HG03175 (cell line): ENCODE measurements around the gene ZNF473.
"Not testable (repeated sequence)": the region's sequence is repeated elsewhere in the genome, so short reads cannot be mapped to it uniquely, and the experiment has no call there.

Experiments used
- ATAC-seq: cut with Tn5 transposase; IDR thresholded peaks from one replicate; pipeline ENCODE4 v1.9.1; 2021; ENCODE audit warnings: mild to moderate bottlenecking, moderate library complexity; ENCODE audit not compliant: unreplicated experiment

ZNF473 gene

DNA sequence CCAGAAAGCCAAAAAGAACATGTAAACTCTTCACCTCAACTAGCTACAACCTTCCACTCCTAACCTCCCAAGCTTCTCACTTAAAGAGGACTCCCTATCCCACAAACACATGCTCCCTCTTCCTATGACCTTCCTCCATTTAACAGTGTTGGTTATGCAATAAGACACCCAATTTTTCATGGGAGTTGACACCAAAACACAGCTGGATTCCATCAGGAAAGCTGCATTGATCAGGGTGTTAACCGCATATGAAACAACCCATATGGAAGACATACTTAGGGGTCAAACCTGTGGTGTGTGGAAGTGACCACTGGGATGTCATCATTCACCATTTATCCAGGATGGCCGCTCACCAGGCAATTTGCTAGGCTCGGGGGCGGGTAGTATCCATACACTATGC is 21.9 kb downstream of the ZNF473 start:
- no peak for ATAC-seq

DNA sequence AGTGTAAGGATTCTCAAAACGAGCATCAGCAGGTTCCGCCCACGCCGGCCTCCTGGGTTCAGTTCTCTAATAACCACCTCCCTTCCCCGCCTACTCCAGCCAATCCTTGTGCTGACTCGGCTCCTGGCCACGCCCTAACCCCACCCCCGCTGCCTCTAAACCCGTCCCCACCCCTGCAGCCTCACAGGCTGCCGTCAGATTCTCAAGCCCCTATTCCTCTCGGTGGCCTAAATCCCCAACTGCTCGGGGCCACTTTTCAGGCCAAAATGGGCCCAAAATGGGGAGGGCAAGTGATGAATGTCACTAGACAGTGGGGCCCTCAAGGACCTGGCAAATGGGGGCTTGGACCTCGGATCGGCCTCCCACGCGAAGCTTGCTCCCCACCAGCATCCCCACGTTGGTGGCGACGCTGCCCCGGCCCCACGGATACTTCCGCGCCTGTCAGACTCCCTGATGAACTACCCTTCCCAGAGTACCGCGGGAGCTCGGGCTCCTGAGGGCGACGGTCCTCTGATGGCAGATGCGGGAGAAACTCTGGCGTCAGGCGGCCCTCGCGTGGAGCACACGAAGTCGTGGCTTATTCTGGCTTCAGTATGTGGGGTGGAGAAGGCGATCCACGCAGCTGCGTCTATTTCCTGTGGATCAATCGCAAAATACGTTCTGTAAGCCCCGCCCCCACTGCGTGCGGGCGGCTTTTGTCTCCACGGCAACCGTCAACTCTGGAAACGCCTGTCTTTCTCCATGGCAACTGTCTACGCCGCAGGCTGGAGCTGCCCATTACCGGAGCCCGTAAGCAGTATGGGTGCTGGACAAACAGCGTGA is 24.8 kb downstream of the ZNF473 start:
- no peak for ATAC-seq

DNA sequence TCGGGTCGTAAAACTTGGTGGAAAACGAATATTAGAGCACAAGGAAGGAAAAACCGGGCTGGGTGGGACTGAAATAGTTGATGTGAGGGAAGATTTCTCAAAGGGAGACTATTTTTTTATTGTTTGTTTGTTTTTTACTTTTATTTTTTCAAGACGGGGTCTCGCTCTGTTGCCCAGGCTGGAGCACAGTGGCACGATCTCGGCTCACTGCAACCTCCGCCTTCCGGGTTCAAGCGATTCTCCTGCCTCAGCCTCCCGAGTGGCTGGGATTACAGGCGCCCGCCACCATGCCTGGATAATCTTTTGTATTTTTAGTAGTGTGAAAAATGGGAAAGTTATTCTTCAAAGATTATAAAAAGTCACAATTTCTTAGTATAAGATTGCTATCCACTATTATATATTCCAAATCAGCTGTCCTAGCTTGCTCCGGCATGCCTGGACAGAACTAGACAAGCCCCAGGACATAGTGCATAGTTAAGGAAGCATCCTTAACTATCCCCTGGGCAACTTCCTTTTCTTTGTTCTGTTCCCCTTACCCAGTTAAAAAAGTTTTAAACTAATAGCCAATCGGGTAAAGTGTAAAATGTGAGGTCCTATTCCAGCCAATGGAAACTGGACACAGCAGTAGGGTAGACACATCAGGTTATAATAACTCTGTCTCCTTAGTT is 25.6 kb downstream of the ZNF473 start:
- ATAC-seq, result not testable (repeated sequence)

DNA sequence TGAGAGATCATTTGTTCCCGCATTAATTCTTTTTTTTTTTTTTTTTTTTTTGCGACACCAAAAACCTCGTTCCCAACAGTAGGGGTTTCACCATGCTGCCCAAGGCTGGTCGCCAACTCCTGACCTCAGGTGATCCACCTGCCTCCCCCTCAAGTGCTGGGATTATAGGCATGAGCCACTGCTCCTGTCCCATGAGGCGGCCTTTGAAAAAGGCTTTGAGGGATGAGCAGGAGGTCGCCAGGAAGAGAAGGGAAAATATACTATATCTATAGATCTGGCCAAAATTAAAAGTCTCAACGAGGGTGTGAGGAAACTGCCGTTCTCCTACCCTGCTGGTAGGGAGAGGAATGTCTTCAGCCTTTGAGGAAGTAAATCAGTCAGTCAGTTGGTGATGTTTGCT is 26.2 kb downstream of the ZNF473 start:
- no peak for ATAC-seq

DNA sequence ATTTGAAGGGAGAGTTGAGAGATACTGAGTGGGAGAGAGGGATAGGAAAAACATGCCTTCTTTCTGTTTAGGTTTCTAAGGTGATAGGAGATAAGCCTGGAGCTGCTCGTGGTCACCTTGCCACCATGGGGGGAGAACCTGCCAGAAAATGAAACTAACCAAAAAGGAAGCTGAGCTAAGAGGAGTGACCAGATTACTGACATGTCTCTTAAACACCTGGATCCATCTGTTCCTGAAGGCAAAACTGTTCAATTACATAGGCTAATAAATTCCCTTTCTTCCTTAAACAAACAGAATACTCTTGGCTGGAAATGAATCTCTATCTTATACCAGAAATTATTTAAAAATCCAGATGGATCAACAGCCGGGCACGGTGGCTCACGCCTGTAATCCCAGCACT is 27.3 kb downstream of the ZNF473 start:
- no peak for ATAC-seq

DNA sequence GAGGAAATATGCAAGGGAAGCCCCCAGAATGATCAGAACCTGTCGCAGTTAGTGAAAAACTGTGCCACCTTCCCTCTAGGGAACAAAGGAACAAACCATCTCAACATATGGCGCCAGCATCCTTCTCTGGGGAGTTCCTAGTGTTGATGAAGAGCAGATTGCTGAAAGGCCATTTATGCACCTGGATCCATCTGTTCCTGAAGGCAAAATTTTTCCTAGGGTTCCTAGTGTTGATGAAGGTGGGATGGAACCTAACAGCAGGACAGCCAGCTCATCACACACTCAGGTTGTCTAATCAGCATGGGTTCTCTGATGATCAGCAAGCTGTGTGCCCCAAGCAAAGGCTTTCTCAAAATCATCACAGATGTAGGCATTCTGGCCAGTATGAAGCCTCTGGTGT is 32.6 kb downstream of the ZNF473 start:
- ATAC-seq, result no peak

DNA sequence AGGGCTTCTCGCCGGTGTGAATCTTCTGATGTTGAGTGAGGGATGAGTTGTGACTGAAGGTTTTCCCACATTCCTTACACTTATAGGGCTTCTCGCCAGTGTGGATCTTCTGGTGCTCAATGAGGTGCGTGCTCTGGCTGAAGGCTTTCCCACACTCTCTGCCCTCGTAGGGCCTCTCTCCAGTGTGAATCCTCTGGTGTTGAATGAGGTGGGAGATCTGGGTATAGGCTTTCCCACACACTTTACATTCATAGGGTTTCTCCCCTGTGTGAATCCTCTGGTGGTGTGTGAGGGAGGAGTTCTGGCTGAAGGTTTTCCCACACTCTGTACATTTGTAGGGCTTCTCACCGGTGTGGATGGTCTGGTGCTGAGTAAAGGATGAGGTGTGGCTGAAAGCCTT is 33.2 kb downstream of the ZNF473 start:
- ATAC-seq, result no peak

DNA sequence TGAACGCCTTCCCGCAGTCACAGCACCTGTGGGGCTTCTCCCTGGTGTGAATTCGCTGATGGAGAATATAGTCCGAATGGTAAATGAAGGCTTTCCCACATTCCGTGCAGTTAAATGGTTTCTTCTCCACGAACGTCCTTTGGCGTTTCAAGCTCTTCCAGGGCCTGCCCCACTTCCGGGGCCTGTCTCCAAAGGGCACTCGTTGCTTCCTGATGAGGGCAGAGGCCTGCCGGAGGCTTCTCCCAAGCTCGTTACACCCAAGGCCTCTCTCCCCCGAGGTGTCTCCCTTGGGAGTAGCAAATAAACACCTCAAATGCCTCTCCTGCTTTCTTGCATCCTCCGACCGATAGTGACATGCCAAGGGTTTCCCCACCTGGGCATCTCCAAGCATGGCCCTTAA is 34.3 kb downstream of the ZNF473 start:
- ATAC-seq, result no peak

DNA sequence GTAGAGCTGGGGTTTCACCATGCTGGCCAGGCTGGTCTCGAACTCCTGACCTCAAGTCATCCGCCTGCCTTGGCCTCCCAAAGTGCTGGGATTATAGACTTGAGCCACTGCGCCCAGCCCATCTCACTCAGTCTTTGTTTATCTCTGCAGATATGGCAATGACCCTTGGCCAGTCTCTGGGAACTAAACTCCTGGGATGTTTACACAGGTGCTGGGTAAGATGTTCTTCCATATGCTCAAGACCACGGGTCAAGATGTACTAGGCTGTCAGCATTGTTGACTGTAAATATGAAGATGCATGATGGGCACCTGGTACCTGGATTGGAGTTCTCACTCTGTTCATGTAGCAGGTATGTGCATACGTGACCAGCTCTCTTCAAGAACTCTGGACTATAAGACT is 35.8 kb downstream of the ZNF473 start:
- ATAC-seq, result no peak

DNA sequence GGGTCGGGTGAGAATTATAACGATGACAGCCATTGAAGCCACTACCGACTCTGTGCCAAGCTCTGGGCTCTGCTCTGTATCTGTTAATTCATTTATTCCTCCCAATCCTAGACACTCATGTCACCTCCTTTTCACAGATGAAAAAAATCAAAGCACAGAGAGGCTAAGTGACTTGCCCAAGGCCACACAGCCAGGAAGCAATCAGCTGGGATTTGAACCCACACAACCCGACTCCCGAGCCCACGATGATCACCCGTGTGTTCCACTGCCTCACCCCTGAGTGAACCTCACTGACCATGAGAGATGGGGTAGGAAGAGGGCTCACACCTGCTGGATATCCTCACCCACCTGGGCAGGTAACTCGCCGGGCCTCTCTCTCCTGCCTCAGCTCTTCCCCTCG is 40.1 kb downstream of the ZNF473 start:
- no peak for ATAC-seq

DNA sequence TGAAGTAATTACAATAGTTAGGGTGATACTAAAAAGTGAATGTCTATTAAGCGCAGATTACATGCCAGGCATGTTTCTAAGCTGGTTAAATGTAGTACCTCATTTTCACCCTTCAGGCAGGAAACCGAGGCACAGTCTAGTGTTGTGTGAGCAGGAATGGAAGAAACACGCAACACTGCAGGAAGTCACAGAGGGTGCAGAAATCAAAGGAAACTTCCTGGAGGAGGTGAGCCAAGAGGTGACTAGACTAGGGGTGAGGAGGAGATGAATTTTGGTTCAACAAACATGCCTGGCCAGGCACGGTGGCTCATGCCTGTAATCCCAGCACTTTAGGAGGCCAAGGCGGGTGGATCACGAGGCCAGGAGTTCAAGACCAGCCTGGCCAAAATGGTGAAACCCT is 41.8 kb downstream of the ZNF473 start:
- ATAC-seq, result no peak

DNA sequence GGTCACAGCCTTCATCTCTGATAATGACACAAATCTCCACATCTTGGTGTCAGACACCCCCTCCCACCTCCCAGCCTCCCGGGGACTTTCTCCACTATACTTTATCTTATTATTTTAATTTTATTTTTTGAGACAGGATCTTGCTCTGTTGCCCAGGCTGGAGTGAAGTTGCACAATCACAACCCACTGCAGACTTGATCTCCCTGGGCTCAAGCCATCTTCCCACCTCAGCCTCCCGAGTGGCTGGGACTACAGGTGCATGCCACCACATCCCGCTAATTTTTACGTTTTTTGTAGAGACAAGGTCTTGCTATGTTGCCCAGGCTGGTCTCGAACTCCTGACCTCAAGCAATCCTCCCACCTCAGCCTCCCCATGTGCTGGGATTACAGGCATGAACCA is 42.6 kb downstream of the ZNF473 start:
- not testable (repeated sequence) for ATAC-seq

DNA sequence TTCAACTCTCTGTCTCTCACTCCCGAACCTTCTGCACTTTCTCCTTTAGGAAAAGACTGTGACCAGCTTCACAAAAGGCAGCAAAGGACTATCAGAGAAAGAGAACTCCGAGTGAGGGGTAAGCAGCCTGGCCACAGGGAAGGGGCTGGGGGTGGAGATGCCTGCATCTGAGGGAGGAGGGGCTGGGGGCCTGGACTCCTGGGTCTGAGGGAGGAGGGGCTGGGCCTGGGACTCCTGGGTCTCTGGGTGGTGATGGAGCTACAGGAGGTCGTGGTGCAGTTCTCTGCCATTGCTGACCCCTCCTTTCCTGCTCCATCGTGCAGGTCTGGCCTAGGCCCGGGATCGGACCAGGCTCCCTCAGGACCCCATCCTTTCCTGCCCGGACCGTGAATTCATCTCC is 49.3 kb downstream of the ZNF473 start:
- ATAC-seq, result not testable (repeated sequence)

DNA sequence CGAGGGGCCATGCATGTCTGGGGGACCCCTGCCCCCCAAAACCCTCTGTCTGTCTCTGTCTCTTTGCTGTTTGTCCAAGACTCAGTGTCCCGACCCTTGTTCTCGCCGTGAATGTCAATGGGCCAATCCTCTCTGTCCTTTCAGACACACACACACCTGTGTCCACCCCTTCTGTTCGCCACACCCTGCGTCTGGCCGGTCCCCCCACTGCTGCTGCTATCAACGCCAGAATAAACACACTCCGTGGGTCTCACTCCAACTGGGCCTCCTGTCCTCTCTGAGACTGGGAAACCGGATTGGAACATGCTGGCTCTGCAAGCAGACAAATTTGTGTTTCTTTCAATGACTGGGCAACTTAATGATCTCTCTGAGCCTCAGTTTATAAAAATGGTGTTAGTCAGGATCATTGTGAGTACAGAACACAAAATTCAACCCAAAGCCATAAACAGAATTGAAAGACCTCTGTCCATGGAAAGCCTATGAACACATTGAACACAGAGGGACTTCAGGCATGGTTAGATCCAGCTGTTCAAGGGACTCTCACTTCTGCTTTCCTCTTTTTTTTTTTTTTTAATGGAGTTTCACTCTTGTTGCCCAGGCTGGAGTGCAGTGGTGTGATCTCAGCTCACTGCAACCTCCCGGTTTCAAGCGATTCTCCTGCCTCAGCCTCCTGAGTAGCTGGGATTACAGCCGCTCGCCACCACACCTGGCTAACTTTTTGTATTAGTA is 50.0 kb downstream of the ZNF473 start:
- not testable (repeated sequence) for ATAC-seq

DNA sequence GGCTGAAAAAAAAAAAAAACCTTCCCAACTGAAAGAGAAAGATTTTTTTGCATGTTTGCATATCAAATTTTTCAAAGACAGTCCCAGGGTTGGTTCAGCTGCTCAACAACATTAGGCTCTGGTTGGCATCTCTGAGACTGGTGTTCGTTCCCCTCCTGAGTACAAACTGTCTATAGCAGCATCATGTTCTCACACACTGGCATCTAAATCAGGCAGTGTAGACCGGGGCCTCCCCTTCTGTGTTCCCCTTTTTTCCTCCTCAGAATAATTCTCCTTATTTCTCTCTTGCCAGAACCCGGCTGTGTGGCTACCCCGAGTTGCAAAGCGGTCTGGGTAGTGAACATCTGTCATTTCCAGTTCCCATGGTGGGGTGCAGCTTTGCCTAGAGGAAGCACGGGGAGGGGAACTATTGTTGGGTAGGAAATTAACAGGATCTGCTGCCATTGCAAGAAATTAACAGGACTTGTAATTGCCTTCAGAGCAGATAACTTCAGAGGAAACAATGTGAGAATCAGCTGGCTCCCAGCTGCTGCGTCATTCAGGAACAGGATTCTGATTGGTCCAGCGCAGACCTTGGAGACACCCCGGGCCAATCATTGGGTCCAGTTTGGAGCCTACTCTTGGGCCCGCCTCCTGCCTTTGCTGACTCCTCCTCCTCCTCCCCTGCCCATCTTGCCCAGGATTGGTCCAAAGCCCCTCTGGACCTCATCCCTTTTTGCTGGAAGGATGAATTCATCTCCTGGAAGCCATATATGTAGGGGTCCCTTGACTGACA is 51.0 kb downstream of the ZNF473 start:
- not testable (repeated sequence) for ATAC-seq

DNA sequence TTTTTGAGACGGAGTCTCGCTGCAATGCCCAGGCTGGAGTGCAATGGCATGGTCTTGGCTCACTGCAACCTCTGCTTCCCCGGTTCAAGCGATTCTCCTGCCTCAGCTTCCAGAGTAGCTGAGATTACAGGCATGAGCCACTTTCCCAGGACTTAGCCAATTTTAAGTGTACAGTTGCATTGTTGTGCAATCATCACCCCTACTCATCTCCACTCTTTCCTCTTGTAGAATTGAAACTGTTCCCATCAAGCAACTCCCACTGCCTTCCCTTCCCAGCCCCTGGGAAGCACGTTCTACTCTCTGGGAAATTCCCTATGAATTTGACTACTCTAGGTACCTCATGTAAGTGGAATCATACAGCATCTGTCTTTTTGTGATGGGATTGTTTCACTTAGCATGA is 53.2 kb downstream of the ZNF473 start:
- ATAC-seq, result not testable (repeated sequence)

DNA sequence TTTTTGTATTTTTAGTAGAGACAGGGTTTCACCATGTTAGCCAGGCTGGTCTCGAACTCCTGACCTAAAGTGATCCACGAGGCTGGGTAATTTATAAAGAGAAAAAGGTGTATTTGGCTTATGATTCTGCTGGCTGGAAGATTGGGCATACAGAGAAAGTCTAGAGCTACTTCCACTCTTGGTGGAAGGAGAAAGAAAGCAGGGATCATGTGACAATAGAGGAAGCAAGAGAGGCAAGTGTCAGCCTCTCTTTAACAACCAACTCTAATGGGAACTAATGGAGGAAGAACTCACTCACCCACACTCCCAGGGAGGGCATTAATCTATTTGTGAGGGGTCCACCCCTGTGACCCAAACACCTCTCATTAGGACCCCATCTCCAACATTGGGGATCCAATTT is 58.6 kb downstream of the ZNF473 start:
- not testable (repeated sequence) for ATAC-seq

DNA sequence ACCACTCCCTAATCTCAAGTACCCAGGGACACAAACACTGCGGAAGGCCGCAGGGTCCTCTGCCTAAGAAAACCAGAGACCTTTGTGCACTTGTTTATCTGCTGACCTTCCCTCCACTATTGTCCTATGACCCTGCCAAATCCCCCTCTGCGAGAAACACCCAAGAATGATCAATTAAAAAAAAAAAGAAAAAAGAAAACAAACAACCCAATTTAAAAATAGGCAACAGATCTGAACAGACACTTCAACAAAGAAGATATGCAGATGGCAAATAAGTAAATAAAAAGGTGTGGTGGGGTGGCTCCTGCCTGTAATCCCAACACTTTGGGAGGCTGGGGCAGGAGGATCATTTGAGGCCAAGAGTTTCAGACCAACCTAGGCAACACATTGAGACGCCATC is 61.3 kb downstream of the ZNF473 start:
- ATAC-seq, result not testable (repeated sequence)

DNA sequence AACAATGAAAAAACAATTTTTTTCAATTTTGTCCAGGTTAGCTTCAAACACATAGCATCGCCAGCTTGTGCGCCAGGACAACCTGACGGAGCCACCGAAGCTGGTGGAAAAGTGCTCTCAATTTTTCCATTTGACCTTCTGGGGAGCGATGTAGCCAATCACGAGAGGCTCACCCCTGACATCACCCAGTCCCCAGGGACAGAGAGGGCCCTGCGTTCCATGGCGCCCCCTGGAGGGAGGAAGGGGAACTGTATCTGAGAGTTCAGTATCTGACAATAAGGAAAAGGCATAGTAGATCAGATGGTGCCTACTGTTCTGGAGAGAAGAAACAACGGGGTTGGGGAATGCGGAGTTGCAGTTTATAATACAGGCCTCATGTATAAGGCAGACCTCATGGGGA is 64.9 kb downstream of the ZNF473 start:
- not testable (repeated sequence) for ATAC-seq

DNA sequence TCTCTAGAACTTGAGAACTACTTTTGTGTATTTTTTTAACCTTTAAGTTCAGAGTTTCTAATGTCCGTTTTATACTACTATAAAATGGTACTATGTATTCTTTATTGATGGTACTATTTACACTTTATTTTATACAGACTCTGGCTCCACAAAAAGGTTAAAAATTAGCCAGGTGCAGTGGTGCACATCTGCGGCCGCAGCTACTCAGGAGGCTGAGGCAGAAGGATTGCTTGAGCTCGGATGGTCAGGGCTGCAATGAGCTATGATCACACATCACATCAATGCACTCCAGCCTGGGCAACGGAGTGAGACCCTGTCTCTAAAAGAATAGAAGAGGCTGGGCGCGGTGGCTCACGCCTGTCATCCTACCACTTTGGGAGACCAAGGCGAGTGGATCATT is 66.0 kb downstream of the ZNF473 start:
- not testable (repeated sequence) for ATAC-seq

DNA sequence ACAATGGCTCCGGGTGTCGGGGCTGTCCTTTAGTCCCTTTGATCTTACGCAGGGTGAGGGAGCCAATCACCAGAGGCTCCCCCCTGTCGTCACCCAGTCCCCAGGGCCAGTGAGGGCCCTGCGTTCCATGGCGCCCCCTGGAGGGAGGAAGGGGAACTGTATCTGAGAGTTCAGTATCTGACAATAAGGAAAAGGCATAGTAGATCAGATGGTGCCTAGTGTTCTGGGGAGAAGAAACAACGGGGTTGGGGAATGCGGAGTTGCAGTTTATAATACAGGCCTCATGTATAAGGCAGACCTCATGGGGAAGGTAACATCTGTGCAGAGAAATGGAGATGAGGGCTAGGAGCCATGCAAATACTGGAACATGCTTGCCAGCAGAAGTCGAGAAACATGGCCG is 66.8 kb downstream of the ZNF473 start:
- not testable (repeated sequence) for ATAC-seq
